ENCODE data around the gene FBN2.

DNA sequence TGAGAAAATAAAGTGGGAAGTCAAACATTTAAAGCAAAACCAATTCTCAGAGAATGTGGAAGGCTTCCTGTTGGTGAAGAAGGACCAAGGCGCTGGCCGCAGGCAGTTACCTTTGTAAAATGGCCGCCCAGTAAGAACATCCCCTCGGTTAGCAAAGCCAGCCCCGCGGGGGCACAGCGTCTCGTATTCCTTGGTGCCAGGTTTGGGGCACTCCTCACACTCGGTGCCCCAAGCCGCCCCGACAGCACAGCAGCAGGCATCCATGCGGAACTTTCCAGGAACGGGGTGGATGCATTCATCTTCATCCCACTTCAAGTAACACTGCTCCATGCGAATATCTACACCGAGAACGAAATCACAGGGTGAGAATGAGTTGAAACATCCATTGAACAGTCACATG is 192.8 kb downstream of the FBN2 start:
- no peak for TF ChIP-seq POLR2AphosphoS5 (IDR thresholded peaks at IDR 0.05)
- TF ChIP-seq POLR2A (IDR thresholded peaks at IDR 0.05): no peak
